ENCODE results near the gene KCND2. TPM values are rescaled to one million over a fixed set of nuclear protein-coding genes. Genes with fewer than 3 reads are reported as not detected.
"Not testable (repeated sequence)": the region's sequence is repeated elsewhere in the genome, so short reads cannot be mapped to it uniquely, and the experiment has no call there.

The KCND2 gene
- total RNA-seq, 2 experiments from 2014 or later, result not detected

DNA sequence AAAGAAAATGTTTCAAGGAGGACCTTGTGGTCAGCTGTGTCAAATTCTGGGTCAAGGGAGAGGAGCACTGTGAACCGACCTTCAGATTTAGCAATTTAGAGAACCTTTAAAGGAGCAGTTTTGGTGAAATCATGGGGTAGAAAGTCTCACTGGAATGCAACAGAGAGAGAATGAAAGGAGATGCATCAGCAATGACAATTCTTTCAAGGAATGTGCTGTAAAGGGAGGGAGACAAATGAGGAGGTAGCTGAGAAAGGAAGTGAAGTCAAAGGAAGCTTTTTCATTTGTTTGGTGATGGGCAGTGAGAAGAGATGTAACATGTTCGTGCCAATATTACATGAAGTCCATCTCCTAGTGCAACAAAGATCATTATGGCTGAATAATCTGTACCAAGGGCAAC, 418.9 kb downstream of the KCND2 start:
- no peaks in the 10 kb centered on the region for H3K4me1 Mint-ChIP-seq
- no peak for DNase-seq
- no peak overlapping the region for H3K4me3 Mint-ChIP-seq
- no peaks in the 10 kb centered on the region for H3K27me3 Mint-ChIP-seq
- H3K36me3 Mint-ChIP-seq, result no peaks in the 10 kb centered on the region
- H3K9me3 Mint-ChIP-seq, result peaks cover 2% of the 10 kb centered on the region
- H3K27ac Mint-ChIP-seq, result no peak overlapping the region

DNA sequence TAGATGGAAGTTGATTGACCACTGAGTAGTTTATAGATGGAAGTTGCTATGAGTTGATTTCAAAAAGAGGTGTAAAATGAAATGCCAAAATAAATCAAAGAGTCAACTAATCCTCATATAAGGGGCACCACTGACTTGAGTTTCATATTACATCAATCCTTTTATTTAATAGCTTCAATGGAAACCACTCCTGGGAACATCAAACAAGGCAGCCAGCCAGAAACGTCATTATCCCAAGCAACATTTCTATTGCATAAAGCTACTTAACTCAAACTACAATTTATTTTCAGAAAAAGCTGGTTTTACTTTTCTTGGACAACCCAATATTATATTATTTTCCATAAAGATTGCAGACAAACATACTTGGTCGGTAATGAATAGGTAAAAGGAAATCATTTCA, 422.9 kb downstream of the KCND2 start:
- no peak overlapping the region for H3K4me3 Mint-ChIP-seq
- no peak overlapping the region for H3K27ac Mint-ChIP-seq
- DNase-seq, result no peak
- no peaks in the 10 kb centered on the region for H3K36me3 Mint-ChIP-seq
- peaks cover 4% of the 10 kb centered on the region for H3K9me3 Mint-ChIP-seq
- no peaks in the 10 kb centered on the region for H3K4me1 Mint-ChIP-seq
- no peaks in the 10 kb centered on the region for H3K27me3 Mint-ChIP-seq

DNA sequence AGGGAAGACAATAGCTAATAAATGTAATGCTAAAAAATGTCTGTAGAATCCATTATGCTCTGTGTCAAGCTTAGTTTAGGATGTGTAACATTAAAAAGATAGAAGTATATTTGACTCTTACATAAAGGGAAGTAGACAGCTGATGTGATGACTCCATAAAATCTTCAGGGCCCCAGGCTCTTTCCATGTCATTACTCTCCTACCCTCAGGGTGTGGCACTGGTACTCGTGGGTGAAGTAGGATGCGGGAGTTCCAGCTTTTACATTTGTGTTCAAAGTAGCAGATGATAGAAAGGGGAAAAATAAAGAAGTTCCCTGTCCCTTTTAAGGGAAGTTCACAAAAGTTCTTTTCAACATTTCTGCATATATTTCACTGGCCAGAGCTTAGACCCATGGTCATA, 427.8 kb downstream of the KCND2 start:
- H3K27ac Mint-ChIP-seq, result no peak overlapping the region
- no peaks in the 10 kb centered on the region for H3K36me3 Mint-ChIP-seq
- DNase-seq, result no peak
- H3K4me3 Mint-ChIP-seq, result no peak overlapping the region
- H3K4me1 Mint-ChIP-seq, result no peaks in the 10 kb centered on the region
- peaks cover 4% of the 10 kb centered on the region for H3K9me3 Mint-ChIP-seq
- H3K27me3 Mint-ChIP-seq, result peaks cover 3% of the 10 kb centered on the region

DNA sequence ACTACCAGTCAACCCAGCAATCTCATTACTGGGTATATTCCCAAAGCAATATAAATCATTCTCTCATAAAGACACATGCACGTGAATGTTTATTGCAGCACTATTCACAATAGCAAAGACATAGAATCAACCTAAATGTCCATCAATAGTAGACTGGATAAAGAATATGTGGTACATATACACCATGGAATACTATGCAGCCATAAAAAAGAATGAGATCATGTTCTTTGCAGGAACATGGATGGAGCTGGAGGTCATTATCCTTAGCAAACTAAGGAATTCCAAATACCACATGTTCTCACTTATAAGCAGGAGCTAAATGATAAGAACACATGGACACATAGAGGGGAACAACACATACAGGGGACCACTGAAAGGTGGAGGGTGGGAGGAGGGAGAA, 429.4 kb downstream of the KCND2 start:
- not testable (repeated sequence) for H3K4me3 Mint-ChIP-seq, DNase-seq, H3K27ac Mint-ChIP-seq, H3K9me3 Mint-ChIP-seq, H3K27me3 Mint-ChIP-seq, H3K36me3 Mint-ChIP-seq, H3K4me1 Mint-ChIP-seq

DNA sequence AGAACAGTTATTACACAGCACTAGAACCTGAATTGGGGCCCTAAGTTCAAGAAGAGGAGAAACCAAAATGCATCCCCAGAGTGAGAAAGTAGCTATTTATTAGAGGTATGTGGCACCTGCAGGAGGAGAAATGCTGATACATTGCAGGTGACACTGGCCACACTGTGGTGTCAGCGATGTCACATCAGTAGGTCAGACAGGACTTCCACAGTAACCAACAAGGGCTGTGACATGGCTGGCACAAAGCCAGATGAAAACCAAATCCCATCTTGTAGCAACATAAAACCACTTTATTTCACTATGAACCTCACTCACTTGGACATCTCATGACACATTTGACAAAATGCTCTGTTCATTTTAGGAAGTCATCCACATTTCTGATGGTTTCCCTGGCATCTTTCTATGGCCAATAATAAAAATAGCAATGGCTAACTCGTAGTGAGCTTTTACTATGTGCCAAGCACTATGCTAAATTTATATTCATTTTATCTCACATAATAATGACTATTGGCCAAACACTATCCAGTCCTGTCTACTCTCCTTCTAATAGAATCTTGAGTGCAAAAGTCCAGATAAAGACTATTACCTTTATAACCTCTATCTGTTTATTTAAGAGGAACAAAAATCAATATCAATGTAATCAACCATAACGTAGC, 430.7 kb downstream of the KCND2 start:
- Mint-ChIP-seq H3K4me3 (no peak overlapping the region), H3K9me3 (peaks cover 2% of the 10 kb centered on the region), H3K27me3 (peaks cover 3% of the 10 kb centered on the region), H3K27ac (no peak overlapping the region), H3K4me1 (no peaks in the 10 kb centered on the region), H3K36me3 (no peaks in the 10 kb centered on the region)
- DNase-seq, result no peak

DNA sequence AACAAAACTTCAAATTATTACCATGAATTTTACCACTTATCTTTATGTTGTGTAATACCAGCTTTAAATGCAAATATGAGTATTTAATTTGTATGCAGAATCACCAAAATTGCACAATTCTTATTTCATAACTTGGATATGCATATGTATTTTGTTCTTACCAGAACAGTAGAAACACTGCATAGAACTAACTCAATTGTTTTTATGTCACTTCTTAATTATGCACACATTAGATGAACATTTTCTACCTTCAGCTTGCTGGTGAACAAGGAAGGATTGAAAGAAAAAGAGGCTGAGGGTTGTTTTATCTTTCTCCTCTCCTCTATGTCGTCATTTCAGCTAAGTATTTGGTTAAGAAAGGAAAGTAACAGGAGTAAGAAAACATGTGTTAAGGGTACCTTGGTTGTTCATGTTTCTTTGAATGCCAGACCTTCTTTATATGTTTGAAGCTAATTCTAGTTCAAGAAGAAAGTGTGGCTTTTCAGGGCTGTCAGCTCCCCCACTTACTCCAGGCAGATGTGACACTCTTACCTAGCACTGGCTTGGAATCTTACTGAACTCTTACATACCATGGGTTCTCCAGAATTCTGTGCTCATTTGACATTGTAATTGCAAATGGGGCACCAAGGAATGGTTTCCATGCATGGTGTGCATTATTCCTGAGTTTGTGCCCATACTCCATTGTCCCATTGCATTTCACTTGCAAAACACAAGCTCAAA, 436.4 kb downstream of the KCND2 start:
- no peak for DNase-seq
- no peaks in the 10 kb centered on the region for H3K36me3 Mint-ChIP-seq
- no peaks in the 10 kb centered on the region for H3K9me3 Mint-ChIP-seq
- H3K4me1 Mint-ChIP-seq, result no peaks in the 10 kb centered on the region
- H3K27me3 Mint-ChIP-seq, result no peaks in the 10 kb centered on the region
- no peak overlapping the region for H3K27ac Mint-ChIP-seq
- no peak overlapping the region for H3K4me3 Mint-ChIP-seq

DNA sequence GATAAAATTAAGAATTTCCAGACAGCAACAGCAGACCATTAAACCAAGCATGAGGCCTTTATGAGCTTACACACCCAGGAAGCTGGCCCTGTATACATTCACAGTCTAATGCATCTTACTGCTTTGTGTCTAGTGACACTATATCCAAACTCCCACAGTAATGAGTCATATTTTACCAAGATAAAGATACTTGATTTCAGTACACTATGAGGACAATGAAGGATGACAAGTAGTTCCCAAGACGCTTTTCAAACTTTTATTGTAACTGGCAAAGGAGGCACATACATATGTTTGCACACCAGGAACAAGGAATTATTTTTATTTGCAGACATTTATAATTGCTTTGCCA, 437.0 kb downstream of the KCND2 start:
- no peaks in the 10 kb centered on the region for H3K9me3 Mint-ChIP-seq
- H3K27me3 Mint-ChIP-seq, result no peaks in the 10 kb centered on the region
- H3K27ac Mint-ChIP-seq, result no peak overlapping the region
- no peaks in the 10 kb centered on the region for H3K4me1 Mint-ChIP-seq
- no peak for DNase-seq
- no peak overlapping the region for H3K4me3 Mint-ChIP-seq
- no peaks in the 10 kb centered on the region for H3K36me3 Mint-ChIP-seq

DNA sequence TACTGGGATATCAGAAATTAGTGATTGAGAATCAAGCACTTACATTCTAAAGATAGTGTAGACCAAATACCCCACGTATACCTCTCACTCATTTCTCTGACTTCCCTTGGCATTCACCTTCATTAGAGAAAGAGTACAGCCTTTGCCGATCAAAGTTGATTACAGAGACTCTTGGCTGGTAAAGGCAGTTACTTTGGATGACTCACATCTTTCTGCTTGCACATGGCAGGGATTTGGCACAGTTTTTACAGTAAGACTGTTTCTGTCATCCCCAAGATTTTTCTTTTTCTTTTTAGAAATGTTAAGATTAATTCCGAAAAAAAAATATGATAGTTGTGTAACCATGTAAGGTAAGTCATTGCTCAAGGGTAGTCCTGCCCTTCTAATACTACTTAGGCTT, 442.0 kb downstream of the KCND2 start:
- Mint-ChIP-seq H3K27me3 (no peaks in the 10 kb centered on the region), H3K27ac (no peak overlapping the region), H3K9me3 (no peaks in the 10 kb centered on the region), H3K4me1 (no peaks in the 10 kb centered on the region), H3K36me3 (no peaks in the 10 kb centered on the region), H3K4me3 (no peak overlapping the region)
- DNase-seq, result no peak

DNA sequence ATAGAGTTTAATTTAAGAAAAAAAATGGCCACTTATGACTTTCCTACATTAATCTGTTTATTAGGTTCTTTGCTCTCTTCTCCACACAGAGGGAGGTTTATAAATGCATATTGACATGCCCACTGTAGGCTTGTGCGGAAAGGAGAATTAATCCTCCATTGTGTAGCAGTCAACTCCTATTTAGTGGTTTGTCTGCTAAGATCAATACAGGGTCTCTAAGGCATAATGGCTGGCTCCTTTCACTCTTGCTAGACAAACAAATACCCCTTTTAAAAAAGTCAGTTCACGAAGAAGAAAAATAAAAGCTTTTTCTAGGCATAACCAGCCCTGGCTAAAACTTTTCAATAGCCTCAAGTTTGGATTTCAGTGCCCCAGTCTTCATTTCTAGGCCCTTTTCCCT, 443.3 kb downstream of the KCND2 start:
- no peaks in the 10 kb centered on the region for H3K4me1 Mint-ChIP-seq
- no peak for DNase-seq
- H3K4me3 Mint-ChIP-seq, result no peak overlapping the region
- no peaks in the 10 kb centered on the region for H3K36me3 Mint-ChIP-seq
- H3K27ac Mint-ChIP-seq, result no peak overlapping the region
- no peaks in the 10 kb centered on the region for H3K27me3 Mint-ChIP-seq
- H3K9me3 Mint-ChIP-seq, result no peaks in the 10 kb centered on the region

DNA sequence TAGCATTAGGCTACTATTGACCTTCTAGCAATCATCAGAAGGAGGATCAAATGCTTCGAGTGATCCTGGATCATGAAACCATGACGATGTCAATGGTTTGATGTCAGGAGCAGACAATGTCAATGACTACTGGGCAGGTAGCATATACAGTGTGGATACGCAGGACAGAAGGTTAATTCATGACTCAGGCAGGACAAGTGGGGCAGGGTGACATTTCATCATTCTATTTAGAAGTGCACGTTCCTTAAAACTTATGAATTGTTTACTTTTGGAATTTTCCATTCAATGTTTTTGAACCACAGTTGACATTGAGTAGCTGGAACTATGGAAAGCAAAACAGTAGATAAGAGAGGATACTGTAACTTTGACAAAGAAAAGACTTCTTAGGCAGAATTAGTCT, 444.2 kb downstream of the KCND2 start:
- H3K4me3 Mint-ChIP-seq, result no peak overlapping the region
- DNase-seq, result no peak
- H3K36me3 Mint-ChIP-seq, result no peaks in the 10 kb centered on the region
- no peaks in the 10 kb centered on the region for H3K4me1 Mint-ChIP-seq
- H3K27ac Mint-ChIP-seq, result no peak overlapping the region
- H3K27me3 Mint-ChIP-seq, result no peaks in the 10 kb centered on the region
- no peaks in the 10 kb centered on the region for H3K9me3 Mint-ChIP-seq

DNA sequence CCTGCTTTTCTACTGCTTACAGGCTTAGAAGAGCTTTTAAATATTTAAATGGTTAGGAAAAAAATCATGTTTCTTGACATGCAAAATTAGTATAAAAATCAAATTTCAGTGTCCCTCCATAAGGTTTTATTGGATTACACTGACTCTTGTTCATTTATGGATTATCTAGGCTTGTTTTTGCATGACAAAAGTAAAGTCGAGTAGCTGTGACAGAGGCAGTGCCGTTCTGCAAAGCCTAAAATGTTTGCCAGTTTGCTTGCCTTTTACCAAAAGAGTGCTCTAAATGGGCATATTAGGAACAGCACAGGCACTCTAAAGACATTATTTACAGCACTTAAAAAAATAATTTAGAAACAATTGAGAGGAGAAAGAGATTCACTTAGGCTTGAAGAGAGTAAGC, 445.4 kb downstream of the KCND2 start:
- no peaks in the 10 kb centered on the region for H3K9me3 Mint-ChIP-seq
- H3K36me3 Mint-ChIP-seq, result no peaks in the 10 kb centered on the region
- no peak for DNase-seq
- no peaks in the 10 kb centered on the region for H3K4me1 Mint-ChIP-seq
- no peak overlapping the region for H3K4me3 Mint-ChIP-seq
- H3K27me3 Mint-ChIP-seq, result no peaks in the 10 kb centered on the region
- no peak overlapping the region for H3K27ac Mint-ChIP-seq

DNA sequence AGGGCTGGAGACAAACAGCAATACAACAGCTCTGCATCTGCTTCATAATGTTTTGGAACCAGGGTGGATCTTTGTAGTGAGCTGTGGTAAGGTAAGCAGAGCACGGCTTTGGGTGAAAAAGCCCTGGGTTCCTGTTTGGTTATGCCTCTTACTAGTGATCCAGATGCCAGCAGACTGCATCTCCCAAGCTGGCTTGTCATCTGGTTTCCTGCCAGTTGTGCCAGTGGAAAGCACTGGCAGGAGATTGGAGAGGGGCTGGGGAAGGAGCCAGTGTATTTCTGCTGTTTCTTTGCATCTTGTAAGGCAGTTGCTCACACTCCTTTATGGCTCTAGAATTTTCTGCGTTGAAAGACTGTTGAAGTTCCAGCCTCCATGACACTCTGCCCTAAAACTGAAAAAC, 447.3 kb downstream of the KCND2 start:
- Mint-ChIP-seq H3K9me3 (no peaks in the 10 kb centered on the region), H3K4me3 (no peak overlapping the region), H3K36me3 (no peaks in the 10 kb centered on the region), H3K4me1 (no peaks in the 10 kb centered on the region), H3K27me3 (peaks cover 7% of the 10 kb centered on the region), H3K27ac (no peak overlapping the region)
- no peak for DNase-seq

DNA sequence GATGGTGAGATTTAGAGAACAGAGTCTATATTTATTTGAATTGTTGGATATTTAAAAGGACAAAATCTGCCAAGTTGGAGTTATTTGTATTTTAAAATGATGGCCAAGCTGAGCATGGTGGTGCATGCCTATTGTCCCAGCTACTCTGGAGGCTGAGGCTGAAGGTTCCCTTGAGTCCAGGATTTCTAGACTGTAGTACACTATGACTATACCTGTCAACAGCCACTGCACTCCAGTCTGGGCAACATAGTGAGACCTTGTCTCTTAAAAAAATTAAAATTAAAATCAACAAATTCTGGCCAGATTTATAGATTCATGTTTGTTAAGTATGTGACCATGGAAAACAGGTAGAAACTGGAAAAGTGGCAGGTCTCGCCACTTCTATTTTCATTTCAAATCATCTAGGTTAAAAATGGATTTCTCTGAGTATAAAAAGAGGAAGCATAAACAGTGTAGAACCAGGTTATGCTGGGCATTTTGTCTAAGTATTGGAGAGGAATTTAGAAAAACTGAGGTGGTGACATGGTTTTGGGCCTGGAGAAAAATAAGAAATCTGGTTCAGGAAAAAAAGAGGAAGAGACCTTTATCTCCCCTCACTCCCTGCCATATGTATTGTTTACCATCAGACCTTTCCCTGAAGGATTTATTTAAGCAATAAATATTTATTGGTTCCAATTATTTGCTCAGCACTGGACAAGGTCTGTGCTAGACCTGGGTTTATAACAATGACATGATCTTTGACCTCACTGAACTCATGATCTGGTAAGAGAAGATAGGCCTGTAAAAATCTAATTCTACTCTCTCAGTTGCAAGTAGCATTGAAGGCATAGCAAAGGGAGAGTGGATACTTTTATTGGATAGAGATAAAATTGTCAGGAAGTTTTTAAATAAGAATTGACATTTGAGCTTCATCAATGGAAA, 450.8 kb downstream of the KCND2 start:
- Mint-ChIP-seq H3K36me3 (no peaks in the 10 kb centered on the region), H3K4me3 (no peak overlapping the region), H3K27me3 (peaks cover 7% of the 10 kb centered on the region), H3K9me3 (no peaks in the 10 kb centered on the region), H3K4me1 (no peaks in the 10 kb centered on the region), H3K27ac (no peak overlapping the region)
- no peak for DNase-seq

DNA sequence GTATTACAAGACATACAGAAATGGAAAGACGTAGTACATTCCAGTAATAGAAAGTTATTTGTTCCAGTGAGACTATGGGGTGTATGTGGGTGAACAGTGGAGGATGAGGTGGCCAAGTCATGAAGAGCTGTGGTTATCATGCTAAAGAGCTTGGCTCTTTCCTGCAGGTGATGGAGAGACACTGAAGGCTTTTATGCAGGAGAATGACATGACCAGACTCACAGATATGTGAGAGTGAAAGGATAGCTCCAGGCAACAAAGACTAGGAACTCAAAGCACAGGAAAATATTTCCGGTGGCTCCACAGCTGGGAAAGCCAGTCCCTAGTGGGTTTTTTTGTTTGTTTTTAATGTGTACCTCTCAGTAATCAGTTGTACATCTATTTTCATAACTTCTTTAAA, 451.5 kb downstream of the KCND2 start:
- Mint-ChIP-seq H3K4me1 (no peaks in the 10 kb centered on the region), H3K27me3 (peaks cover 7% of the 10 kb centered on the region), H3K27ac (no peak overlapping the region), H3K36me3 (no peaks in the 10 kb centered on the region), H3K9me3 (no peaks in the 10 kb centered on the region), H3K4me3 (no peak overlapping the region)
- no peak for DNase-seq

DNA sequence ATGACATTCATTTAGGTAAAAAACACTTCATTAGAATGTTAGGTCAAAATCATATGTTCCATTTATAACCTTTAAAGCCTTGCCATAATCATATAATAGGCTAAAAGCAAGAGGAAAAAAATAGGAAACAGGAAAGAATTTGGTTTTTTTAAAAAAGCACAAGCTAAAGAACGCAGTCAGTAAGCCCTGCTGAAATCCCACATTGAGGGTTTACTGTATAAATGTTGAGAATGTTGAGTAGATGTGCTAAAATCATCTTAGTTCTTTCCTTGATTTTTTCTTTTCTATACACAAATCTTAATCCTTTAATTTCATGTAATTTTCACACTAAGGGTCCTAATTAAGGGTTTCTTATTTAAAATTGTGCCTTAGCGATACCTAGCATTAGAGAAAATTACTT, 452.0 kb downstream of the KCND2 start:
- peaks cover 7% of the 10 kb centered on the region for H3K27me3 Mint-ChIP-seq

More for the DNA sequence above, 452.0 kb downstream of the KCND2 start:
- no peaks in the 10 kb centered on the region for H3K9me3 Mint-ChIP-seq
- H3K36me3 Mint-ChIP-seq, result no peaks in the 10 kb centered on the region
- H3K27ac Mint-ChIP-seq, result no peak overlapping the region
- no peak overlapping the region for H3K4me3 Mint-ChIP-seq
- no peak for DNase-seq
- no peaks in the 10 kb centered on the region for H3K4me1 Mint-ChIP-seq

Data from activated naive CD8-positive, alpha-beta T cell treated with anti-CD3 and anti-CD28 coated beads for 36 hours (primary cell).